IMR-90 (cell line): Measurements from ENCODE around the gene PHF21B. TPM values are rescaled to one million over a fixed set of nuclear protein-coding genes. Genes with fewer than 3 reads are reported as not detected.

ENCODE experiments used
- ATAC-seq: fragments of 200-7000 bp; cut with Tn5 transposase; 2 replicates; pipeline ENCODE4 v1.9.1; 2020; ENCODE audit warnings: low read depth, mild to moderate bottlenecking, moderate library complexity
- BruUV-seq: library from RNA; stranded (reverse); fragments of 400-500 nt; replicated peaks from 2 replicates; lab custom pipeline; 2021; lab: Mats Ljungman, UMichigan
- CTCF ChIA-PET: fragments of 300-600 bp; formaldehyde crosslinking; extraction: SDS; loops from one replicate; lab custom pipeline; 2021; ENCODE audit warnings: antibody characterized with exemption; lab: Yijun Ruan, JAX
- POLR2A ChIA-PET: fragments of 300-600 bp; sonication (Branson Sonifier 250); formaldehyde crosslinking; loops from one replicate; lab custom pipeline; 2022; ENCODE audit warnings: antibody characterized with exemption; ENCODE audit not compliant: unreplicated experiment; lab: Charles Lee
- DNase-seq: peaks from one replicate; pipeline ENCODE4 v3.0.0; 2013
- H2AFZ ChIP-seq: replicated peaks from 2 replicates; pipeline ENCODE3; 2013; ENCODE audit warnings: low read length, mild to moderate bottlenecking; ENCODE audit not compliant: poor library complexity
- H2AK5ac ChIP-seq: 2 replicates; pipeline ENCODE4 v1.6.1; 2013; ENCODE audit warnings: low read depth, low read length, inconsistent platforms
- H2AK9ac ChIP-seq: replicated peaks from 2 replicates; pipeline ENCODE3; 2013; ENCODE audit warnings: mild to moderate bottlenecking, low read depth, low read length, moderate library complexity; ENCODE audit not compliant: poor library complexity
- H2BK120ac ChIP-seq: 2 replicates; pipeline ENCODE4 v1.6.1; 2013; ENCODE audit warnings: low read depth, low read length, inconsistent platforms
- H2BK15ac ChIP-seq: 3 replicates; pipeline ENCODE4 v1.6.1; 2013; ENCODE audit warnings: low read depth, low read length, inconsistent platforms
- H2BK20ac ChIP-seq: 2 replicates; pipeline ENCODE4 v1.6.1; 2013; ENCODE audit warnings: low read depth, mild to moderate bottlenecking, inconsistent platforms, low read length, moderate library complexity
- H2BK5ac ChIP-seq: 2 replicates; pipeline ENCODE4 v1.6.1; 2013; ENCODE audit warnings: mild to moderate bottlenecking, low read depth, low read length, inconsistent platforms; ENCODE audit not compliant: poor library complexity, severe bottlenecking
- H3K14ac ChIP-seq: replicated peaks from 2 replicates; pipeline ENCODE4 v1.6.1; 2013; ENCODE audit warnings: low read depth, low read length, inconsistent platforms
- H3K18ac ChIP-seq: 2 replicates; pipeline ENCODE4 v1.6.1; 2013; ENCODE audit warnings: low read depth, low read length, control low read depth
- H3K23ac ChIP-seq: 2 replicates; pipeline ENCODE4 v1.6.1; 2013; ENCODE audit warnings: low read depth, low read length, inconsistent platforms
- H3K27ac ChIP-seq: 2 replicates; pipeline ENCODE4 v1.5.1; 2013; ENCODE audit warnings: mild to moderate bottlenecking, control low read depth, low read length; ENCODE audit not compliant: insufficient read depth
- H3K27me3 ChIP-seq: 2 replicates; pipeline ENCODE4 v1.6.1; 2013; ENCODE audit warnings: low read length; ENCODE audit not compliant: control insufficient read depth, insufficient read depth
- H3K36me3 ChIP-seq: 2 replicates; pipeline ENCODE4 v1.6.1; 2013; ENCODE audit warnings: low read length, mixed read lengths; ENCODE audit not compliant: control insufficient read depth, insufficient read depth
- H3K4ac ChIP-seq: 2 replicates; pipeline ENCODE4 v1.6.1; 2013; ENCODE audit warnings: low read depth, low read length, inconsistent platforms
- H3K4me1 ChIP-seq: 2 replicates; pipeline ENCODE4 v1.6.1; 2013; ENCODE audit warnings: low read length, mixed read lengths; ENCODE audit not compliant: control insufficient read depth, insufficient read depth
- H3K4me2 ChIP-seq: 2 replicates; pipeline ENCODE4 v1.6.1; 2013; ENCODE audit warnings: low read depth, mild to moderate bottlenecking, control low read depth, low read length, moderate library complexity
- H3K4me3 ChIP-seq: 2 replicates; pipeline ENCODE4 v1.5.1; 2013; ENCODE audit warnings: low read depth, mild to moderate bottlenecking, control low read depth, low read length, moderate library complexity; ENCODE audit not compliant: insufficient read depth
- H3K56ac ChIP-seq: 2 replicates; pipeline ENCODE4 v1.6.1; 2013; ENCODE audit warnings: low read length, inconsistent platforms; ENCODE audit not compliant: insufficient read depth; ENCODE audit errors: extremely low read depth
- H3K79me1 ChIP-seq, 2 experiments: 2 replicates each; pipeline ENCODE4 v1.6.1; 2013; ENCODE audit warnings: low read length in 2 of 2, inconsistent platforms in 1 of 2, low read depth in 1 of 2
- H3K9ac ChIP-seq: 2 replicates; pipeline ENCODE4 v1.6.1; 2013; ENCODE audit warnings: low read depth, low read length, control low read depth
- H3K9me1 ChIP-seq: 2 replicates; pipeline ENCODE4 v1.6.1; 2013; ENCODE audit warnings: low read length, inconsistent platforms; ENCODE audit not compliant: insufficient read depth
- H3K9me3 ChIP-seq: 2 replicates; pipeline ENCODE4 v1.6.1; 2013; ENCODE audit warnings: low read length; ENCODE audit not compliant: control insufficient read depth, insufficient read depth
- H4K20me1 ChIP-seq: 2 replicates; pipeline ENCODE4 v1.6.1; 2013; ENCODE audit warnings: low read length, inconsistent platforms; ENCODE audit not compliant: insufficient read depth
- H4K5ac ChIP-seq: 2 replicates; pipeline ENCODE4 v1.6.1; 2013; ENCODE audit warnings: mild to moderate bottlenecking, low read depth, low read length, control low read depth
- H4K8ac ChIP-seq, 2 experiments: 2 replicates each; pipeline ENCODE4 v1.6.1; 2013; ENCODE audit warnings: low read depth in 2 of 2, low read length in 2 of 2, control low read depth in 1 of 2, inconsistent platforms in 1 of 2
- H4K91ac ChIP-seq: 2 replicates; pipeline ENCODE4 v1.6.1; 2013; ENCODE audit warnings: low read depth, low read length, inconsistent platforms; ENCODE audit not compliant: insufficient read depth
- BHLHE40 ChIP-seq: fragments of 150-350 bp; IDR thresholded peaks from 2 replicates; pipeline ENCODE4 v1.6.1; 2016; ENCODE audit warnings: mild to moderate bottlenecking, low read depth, low read length
- CHD1 ChIP-seq: IDR thresholded peaks from 2 replicates; pipeline ENCODE4 v1.6.1; 2012; ENCODE audit warnings: low read depth, low read length, improper control_type of control experiment
- ELK1 ChIP-seq: fragments of 150-350 bp; IDR thresholded peaks from 2 replicates; pipeline ENCODE4 v1.6.1; 2016; ENCODE audit warnings: low read depth, mild to moderate bottlenecking, low read length, moderate library complexity, borderline replicate concordance
- MAZ ChIP-seq: IDR thresholded peaks from 2 replicates; pipeline ENCODE4 v1.6.1; 2012; ENCODE audit warnings: low read depth, mild to moderate bottlenecking, low read length, improper control_type of control experiment, moderate library complexity, borderline replicate concordance
- NFE2L2 ChIP-seq: fragments of 150-350 bp; IDR thresholded peaks from 2 replicates; pipeline ENCODE4 v1.6.1; 2016; ENCODE audit warnings: low read depth, mild to moderate bottlenecking, low read length
- RCOR1 ChIP-seq: IDR thresholded peaks from 2 replicates; pipeline ENCODE4 v1.6.1; 2012; ENCODE audit warnings: mild to moderate bottlenecking, low read length, improper control_type of control experiment; ENCODE audit not compliant: insufficient replicate concordance
- SMC3 ChIP-seq: fragments of 150-350 bp; IDR thresholded peaks from 2 replicates; pipeline ENCODE4 v1.6.1; 2016; ENCODE audit warnings: low read depth, mild to moderate bottlenecking, antibody characterized with exemption, low read length, moderate library complexity
- WGBS, 2 experiments: methylation state at CpG; one replicate each; pipeline versions ENCODE4 v1.1.5 to v1.1.7; 2013; ENCODE audit warnings: missing lambda C conversion rate in 2 of 2; ENCODE audit not compliant: insufficient read length in 1 of 2; ENCODE audit errors: extremely low coverage in 2 of 2; 5-methylcytosine and 5-hydroxymethylcytosine counted together
- dilution Hi-C: fragments of 300-500 bp; cut with HindIII; formaldehyde crosslinking; loops from one replicate; pipeline ENCODE4 v1.14.3; 2018; ENCODE audit warnings: low sequenced_read_pairs; ENCODE audit not compliant: unreplicated experiment
- in situ Hi-C: fragments of 300-500 bp; cut with MboI; formaldehyde crosslinking; loops from 3 replicates; pipeline ENCODE4 v1.14.3; 2019; ENCODE audit warnings: low sequenced_read_pairs, inconsistent platforms, mixed read lengths
- intact Hi-C: fragments of 100-400 bp; cut with micrococcal nuclease; formaldehyde crosslinking; loops from 2 replicates; pipeline ENCODE4 v1.10.0; 2022
- polyA plus RNA-seq, 3 experiments: library from polyadenylated mRNA; depleted of rRNA; stranded (reverse); fragments of >200 nt; gene quantifications; 2 replicates each; pipeline ENCODE4 v1.2.3, GENCODE V29; 2012; ENCODE audit warnings: low replicate concordance in 1 of 3
- total RNA-seq: library from RNA; depleted of rRNA; stranded (reverse); fragments of >200 nt; gene quantifications from 2 replicates; pipeline ENCODE4 v1.2.3, GENCODE V29; 2012
- TF ChIP-seq, protein P1 (sequence below): fragments of 150-350 bp; IDR thresholded peaks from 2 replicates; pipeline ENCODE4 v1.6.1; 2017; ENCODE audit warnings: mild to moderate bottlenecking, antibody characterized with exemption, low read length, low read depth

PHF21B gene
- total and polyA plus RNA-seq, 2 of the 4 experiments (the other 2 are of a cell fraction) = 0.02 TPM; not detected in 1

DNA sequence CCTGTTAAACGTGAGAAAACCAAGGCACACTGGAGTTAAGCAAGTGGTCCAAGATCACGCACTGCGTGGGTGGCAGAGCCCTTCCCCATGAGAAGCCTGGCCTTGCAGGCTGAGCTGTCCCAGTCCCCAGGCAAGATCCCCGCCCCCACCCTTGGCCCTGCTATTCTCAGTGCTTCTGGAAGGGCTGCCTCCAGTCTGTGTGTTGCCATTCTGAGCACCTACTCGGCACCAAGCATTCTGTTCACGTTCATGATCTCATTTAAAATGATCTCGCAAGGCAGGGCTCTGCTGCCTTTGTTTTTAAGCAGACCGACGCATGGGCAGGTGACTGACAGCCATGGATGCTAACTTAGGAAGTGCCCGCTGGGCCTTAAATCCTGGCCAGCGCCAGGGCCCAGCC is 62.8 kb downstream of the PHF21B start:
- no peak overlapping the region for H4K5ac ChIP-seq
- H3K27me3 ChIP-seq = peaks cover 26% of the 10 kb centered on the region; the same call in 1 of the 2 replicates
- ChIA-PET CTCF (no interaction called here), POLR2A (no interaction called here)
- no TSS peak for BruUV-seq
- no peak overlapping the region for H2AK9ac ChIP-seq
- in situ Hi-C loops (no loop called here), intact Hi-C loops (no loop called here), dilution Hi-C loops (no loop called here)
- H2BK15ac ChIP-seq = no peak overlapping the region
- H3K56ac ChIP-seq = no peak overlapping the region
- no peak overlapping the region for H2BK120ac ChIP-seq
- no peak overlapping the region for H3K27ac ChIP-seq
- H3K79me1 ChIP-seq = no peaks in the 10 kb centered on the region
- no peak overlapping the region for H3K4ac ChIP-seq
- no peaks in the 10 kb centered on the region for H3K9me3 ChIP-seq
- no peak overlapping the region for H2BK5ac ChIP-seq
- H3K4me2 ChIP-seq = no peak overlapping the region
- ATAC-seq (no peak), DNase-seq (no peak)
- TF ChIP-seq, protein P1, sequence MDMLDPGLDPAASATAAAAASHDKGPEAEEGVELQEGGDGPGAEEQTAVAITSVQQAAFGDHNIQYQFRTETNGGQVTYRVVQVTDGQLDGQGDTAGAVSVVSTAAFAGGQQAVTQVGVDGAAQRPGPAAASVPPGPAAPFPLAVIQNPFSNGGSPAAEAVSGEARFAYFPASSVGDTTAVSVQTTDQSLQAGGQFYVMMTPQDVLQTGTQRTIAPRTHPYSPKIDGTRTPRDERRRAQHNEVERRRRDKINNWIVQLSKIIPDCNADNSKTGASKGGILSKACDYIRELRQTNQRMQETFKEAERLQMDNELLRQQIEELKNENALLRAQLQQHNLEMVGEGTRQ = no peak
- TF ChIP-seq SMC3 (no peak), BHLHE40 (no peak), RCOR1 (no peak), NFE2L2 (no peak), CHD1 (no peak), MAZ (no peak), ELK1 (no peak)
- no peaks in the 10 kb centered on the region for H3K9me1 ChIP-seq
- no peak overlapping the region for H2BK20ac ChIP-seq
- H3K4me1 ChIP-seq = no peaks in the 10 kb centered on the region
- H3K23ac ChIP-seq = no peak overlapping the region
- H3K4me3 ChIP-seq = no peak overlapping the region
- H4K20me1 ChIP-seq = no peaks in the 10 kb centered on the region
- no peaks in the 10 kb centered on the region for H3K36me3 ChIP-seq
- H2AK5ac ChIP-seq = no peak overlapping the region
- no peak overlapping the region for H3K9ac ChIP-seq
- H4K8ac ChIP-seq = no peak overlapping the region
- H3K14ac ChIP-seq = no peak overlapping the region
- H3K18ac ChIP-seq = no peak overlapping the region
- 50% methylated on average over 1 of the region's 11 CpGs; no CpG with 5 or more reads in 1 of the 2 experiments for WGBS, 2 experiments
- H2AFZ ChIP-seq = no peak overlapping the region
- H4K91ac ChIP-seq = no peak overlapping the region
